HG03354 (cell line): Measurements from ENCODE around the gene TECPR1.

Experiments used
- ATAC-seq: cut with Tn5 transposase; IDR thresholded peaks from one replicate; pipeline ENCODE4 v1.9.1; 2021; ENCODE audit warnings: mild to moderate bottlenecking; ENCODE audit not compliant: unreplicated experiment, poor library complexity, severe bottlenecking

The TECPR1 gene

GRCh38 chr7:98285157-98286092 is 33.4 kb upstream of the TECPR1 start:
- ATAC-seq = no peak

- ATAC-seq = no peak
Measured at GRCh38 chr7:98284335-98285036, 32.5 kb upstream of the TECPR1 start.

- no peak for ATAC-seq
Measured at GRCh38 chr7:98283887-98284222, 31.8 kb upstream of the TECPR1 start.

- no peak for ATAC-seq
Measured at GRCh38 chr7:98283127-98283886, 31.3 kb upstream of the TECPR1 start.

- no peak for ATAC-seq
Measured at GRCh38 chr7:98282703-98283102, 30.7 kb upstream of the TECPR1 start.

GRCh38 chr7:98281757-98282606 is 29.9 kb upstream of the TECPR1 start:
- peak; percentile 49 for ATAC-seq

- peak; percentile 80 for ATAC-seq
Measured at GRCh38 chr7:98280791-98281756, 29.0 kb upstream of the TECPR1 start, which contains the start of gene BRI3. Gene BRI3 (plus strand): TSS chr7:98281686. CDS start chr7:98281796, 110 bp downstream.

GRCh38 chr7:98280296-98280695 is 28.3 kb upstream of the TECPR1 start:
- ATAC-seq = no peak

- ATAC-seq = no peak
Measured at GRCh38 chr7:98278936-98279335, 26.9 kb upstream of the TECPR1 start.

GRCh38 chr7:98278408-98278807 is 26.4 kb upstream of the TECPR1 start:
- no peak for ATAC-seq

GRCh38 chr7:98276241-98276761 is 24.3 kb upstream of the TECPR1 start:
- no peak for ATAC-seq

GRCh38 chr7:98267303-98267702 is 15.3 kb upstream of the TECPR1 start:
- no peak for ATAC-seq

GRCh38 chr7:98266840-98267239 is 14.8 kb upstream of the TECPR1 start:
- no peak for ATAC-seq

GRCh38 chr7:98265841-98266271 is 13.8 kb upstream of the TECPR1 start:
- no peak for ATAC-seq

- ATAC-seq = no peak
Measured at GRCh38 chr7:98257701-98258100, 5.7 kb upstream of the TECPR1 start.

GRCh38 chr7:98256431-98256830 is 4.4 kb upstream of the TECPR1 start:
- no peak for ATAC-seq

- ATAC-seq = no peak
Measured at GRCh38 chr7:98254951-98255610, 3.0 kb upstream of the TECPR1 start.

- ATAC-seq = no peak
Measured at GRCh38 chr7:98254516-98254915, 2.5 kb upstream of the TECPR1 start.
